Body of pancreas (tissue), 4 donors: ENCODE data around the gene RAD51B.

ENCODE experiments used
- CTCF ChIP-seq, 7 experiments: fragments of 450-650 bp in 4 of 7; fragments of 200-600 bp in 3 of 7; sonication (generic) in 3 of 7; IDR thresholded peaks; one replicate each; pipeline ENCODE4 v1.5.1; 2016 to 2019; ENCODE audit warnings: antibody characterized with exemption in 7 of 7
- POLR2A ChIP-seq, 3 donors: fragments of 450-650 bp; IDR thresholded peaks; one replicate each; pipeline ENCODE4 v1.6.1; 2016; ENCODE audit warnings: antibody characterized with exemption in 3 of 3, mild to moderate bottlenecking in 2 of 3

- TF ChIP-seq CTCF (IDR thresholded peaks at IDR 0.05) (no peak), POLR2A (IDR thresholded peaks at IDR 0.05) (no peak)
These were observed 40.8 kb upstream of the RAD51B start for GRCh38 chr14:67778792-67779191.
